GM19239 (cell line): ENCODE measurements around the gene ACTR6.
"Not testable (repeated sequence)": the region's sequence is repeated elsewhere in the genome, so short reads cannot be mapped to it uniquely, and the experiment has no call there.

ENCODE experiments used
- DNase-seq: peaks from one replicate; pipeline ENCODE4 v3.0.0; 2011; ENCODE audit warnings: low spot score; ENCODE audit not compliant: insufficient read length
- FAIRE-seq: peaks from 2 replicates; lab custom pipeline; 2011; peaks lifted over from hg19 to GRCh38; lab: Jason Lieb, UNC

Gene ACTR6

DNA sequence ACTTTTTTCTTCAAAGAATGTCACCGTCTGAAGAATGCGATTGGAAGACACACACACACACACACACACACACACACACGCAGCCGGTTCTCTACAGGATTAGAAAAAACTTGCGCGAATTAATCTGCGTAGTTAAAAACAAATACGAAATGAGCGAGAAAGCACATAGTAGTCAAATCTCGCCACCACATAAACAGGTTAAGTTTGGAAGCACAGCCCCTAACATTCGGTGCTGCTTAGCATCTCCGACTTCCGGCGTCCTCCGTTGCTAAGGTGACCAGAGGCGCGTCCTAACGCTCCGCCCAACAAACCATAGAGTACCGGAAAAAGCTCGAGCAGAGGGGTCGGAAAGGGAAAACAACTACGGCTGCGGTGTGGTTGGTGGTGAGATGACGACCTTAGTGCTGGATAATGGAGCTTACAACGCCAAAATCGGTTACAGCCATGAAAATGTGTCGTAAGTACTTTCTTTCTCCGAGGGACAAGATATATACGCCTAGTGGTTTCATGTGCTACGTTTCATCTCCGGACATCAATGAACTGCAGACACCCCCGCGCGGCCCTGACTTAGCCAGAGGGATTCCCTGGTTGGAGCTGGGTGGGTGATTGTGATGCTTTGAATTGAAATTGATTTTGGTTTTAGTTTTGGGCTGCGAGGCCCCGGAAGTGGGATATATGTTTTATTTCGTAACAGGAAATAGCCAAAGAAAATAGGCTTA, at the start of gene ACTR6:
Gene ACTR6, plus strand, starts transcription at position 353 of the 719 bp plus-strand sequence. Its CDS starts 37 bp downstream, at position 390.
- peak; percentile 58 for DNase-seq
- peak; percentile 99 for FAIRE-seq

DNA sequence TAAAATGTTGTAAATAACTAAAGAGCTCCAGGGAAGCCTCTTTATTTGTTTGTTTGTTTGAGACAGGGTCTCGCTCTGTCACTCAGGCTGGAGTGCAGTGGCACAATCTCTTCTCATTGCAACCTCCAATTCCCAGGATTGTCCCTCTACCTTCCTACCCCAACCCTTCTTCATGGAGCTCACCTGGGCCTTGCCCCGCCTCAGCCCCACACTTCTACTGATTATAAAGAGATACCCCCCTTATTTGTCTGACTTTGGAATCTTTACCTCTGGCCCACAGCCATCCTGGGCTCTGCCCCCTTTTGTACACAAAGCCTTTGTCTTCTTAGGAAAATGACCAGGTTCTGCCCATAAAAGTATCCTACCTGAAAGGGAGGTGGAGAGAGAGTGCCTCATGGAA, 48.8 kb upstream of the ACTR6 start:
- FAIRE-seq (no peak), DNase-seq (no peak)

DNA sequence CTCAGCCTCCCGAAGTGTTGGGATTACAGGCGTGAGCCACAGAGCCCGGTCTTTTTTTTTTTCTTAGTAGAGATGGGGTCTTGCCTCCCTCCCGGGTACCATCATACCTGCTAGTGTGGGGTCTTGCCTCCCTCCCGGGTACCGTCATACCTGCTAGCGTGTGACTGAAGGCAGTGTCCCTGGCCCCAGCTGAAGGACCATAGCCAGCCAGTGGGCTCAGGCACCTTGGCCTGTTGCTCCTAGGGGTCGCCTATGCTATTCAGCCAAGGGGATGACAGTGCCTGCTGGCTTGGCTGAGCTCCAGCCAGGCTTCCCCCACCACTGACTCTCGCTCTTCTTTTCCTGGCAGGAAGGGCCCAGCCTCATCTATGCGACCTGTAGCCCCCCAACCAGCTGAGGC, 47.5 kb upstream of the ACTR6 start:
- DNase-seq (no peak), FAIRE-seq (no peak)

DNA sequence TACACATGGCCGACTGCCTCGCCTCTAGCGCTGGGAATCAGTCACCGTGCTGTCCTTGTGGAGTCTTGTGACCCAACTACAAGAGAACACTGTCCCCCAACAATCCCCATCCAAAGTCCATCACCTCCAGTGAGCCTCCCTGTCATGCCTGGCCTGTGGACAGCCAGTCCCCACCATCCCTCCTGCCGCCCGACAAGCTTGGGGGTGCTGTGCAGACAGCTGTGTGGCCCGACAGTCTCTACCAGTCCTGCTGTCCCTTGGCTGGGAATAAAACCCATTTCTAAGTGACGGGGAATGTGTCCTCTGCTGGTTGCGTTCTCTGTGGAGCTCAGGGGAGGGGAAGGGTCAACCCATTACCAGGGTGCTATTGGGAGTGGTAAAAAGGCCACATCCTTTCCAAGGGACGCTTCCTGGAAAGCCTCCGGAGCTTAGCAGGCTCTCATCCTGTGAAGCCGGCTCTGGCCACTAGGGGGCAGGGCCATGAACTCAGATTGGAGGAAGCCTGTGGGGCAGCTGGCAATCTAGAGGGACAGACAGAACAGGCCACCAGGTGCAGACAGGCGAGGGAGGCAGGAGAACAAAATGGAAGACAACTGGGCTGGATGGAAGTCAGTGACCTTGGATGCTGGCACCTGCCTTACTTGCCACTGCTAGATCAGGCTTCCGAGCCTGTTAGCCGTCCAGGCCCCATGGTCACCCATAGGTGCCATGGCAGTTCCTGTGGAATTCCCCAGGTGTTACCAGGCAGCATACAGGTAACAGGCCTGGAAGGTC, 46.0 kb upstream of the ACTR6 start:
- FAIRE-seq, result peak; percentile 90
- DNase-seq, result peak; percentile 52

DNA sequence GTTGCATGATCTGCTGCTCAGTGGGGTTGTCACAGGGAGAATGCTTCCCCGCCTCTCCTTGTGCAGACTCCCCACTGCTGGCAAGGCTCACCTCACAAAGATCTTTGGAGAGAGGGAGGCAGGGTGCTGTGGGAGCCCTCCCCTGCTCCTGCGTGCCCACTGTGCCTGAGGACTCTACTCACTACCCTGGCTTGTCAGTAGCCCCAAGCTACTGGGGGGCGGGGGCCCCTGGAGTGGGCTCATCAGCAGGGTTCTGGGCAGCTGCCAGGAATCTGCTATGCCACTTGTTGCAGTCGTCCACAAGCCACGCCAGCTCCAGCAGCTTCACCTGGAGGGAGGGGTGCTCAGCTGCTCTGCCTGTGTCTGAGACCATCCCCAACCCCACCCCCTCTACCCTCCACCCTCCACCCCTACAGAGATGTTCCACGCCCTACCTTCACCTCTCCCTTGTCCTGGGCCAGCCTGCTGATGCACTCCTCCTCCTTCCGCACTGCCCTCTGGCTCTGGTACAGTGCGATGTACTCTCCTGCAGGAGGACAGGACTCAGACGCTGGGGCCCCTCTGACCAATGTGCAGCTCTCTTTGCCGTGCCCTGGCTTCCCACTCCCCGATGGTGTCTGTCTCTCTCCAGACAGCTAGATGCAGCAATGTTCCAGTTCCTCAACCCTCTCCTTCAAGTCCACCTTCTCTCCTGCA, 43.7 kb upstream of the ACTR6 start:
- DNase-seq (no peak), FAIRE-seq (no peak)

DNA sequence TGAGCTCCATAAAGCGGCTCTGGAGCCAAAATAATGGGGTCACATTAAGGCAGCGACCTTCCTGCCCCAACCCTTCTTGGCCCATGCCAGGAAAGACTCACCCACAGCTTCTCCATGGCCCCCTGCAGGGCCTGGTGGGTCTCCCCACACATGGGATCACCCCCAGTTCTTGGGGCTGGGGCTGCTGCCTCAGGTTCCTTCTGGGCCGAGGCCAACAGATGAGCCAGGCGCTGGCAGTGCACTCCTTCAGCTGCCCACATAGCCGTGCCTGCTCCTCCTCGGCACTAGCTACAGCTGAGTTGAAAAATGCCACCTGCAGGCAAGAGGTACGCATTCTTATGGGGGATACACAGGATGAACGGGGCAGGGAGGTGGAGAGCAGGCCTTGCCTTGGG, 43.2 kb upstream of the ACTR6 start:
- DNase-seq (no peak), FAIRE-seq (no peak)

DNA sequence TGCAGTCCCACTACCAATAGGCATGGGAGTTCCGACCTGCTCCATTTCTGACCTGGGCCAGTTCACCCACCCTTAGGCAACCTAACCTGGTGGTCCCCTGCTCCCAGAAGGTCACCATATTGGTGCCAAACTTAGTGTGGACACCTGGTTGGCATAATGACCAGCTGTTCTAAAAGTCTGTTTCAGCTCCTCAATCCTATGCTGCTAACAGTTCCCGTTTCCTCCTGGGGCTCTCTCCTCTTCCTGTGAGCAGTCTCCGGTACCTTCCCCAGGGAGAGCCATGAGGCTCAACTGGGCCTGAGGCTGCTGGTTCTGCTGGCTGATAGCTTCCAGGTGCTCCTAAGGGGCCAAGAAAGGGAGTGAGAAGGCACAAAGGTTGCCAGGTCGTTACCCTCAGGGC, 42.1 kb upstream of the ACTR6 start:
- FAIRE-seq, result no peak

DNA sequence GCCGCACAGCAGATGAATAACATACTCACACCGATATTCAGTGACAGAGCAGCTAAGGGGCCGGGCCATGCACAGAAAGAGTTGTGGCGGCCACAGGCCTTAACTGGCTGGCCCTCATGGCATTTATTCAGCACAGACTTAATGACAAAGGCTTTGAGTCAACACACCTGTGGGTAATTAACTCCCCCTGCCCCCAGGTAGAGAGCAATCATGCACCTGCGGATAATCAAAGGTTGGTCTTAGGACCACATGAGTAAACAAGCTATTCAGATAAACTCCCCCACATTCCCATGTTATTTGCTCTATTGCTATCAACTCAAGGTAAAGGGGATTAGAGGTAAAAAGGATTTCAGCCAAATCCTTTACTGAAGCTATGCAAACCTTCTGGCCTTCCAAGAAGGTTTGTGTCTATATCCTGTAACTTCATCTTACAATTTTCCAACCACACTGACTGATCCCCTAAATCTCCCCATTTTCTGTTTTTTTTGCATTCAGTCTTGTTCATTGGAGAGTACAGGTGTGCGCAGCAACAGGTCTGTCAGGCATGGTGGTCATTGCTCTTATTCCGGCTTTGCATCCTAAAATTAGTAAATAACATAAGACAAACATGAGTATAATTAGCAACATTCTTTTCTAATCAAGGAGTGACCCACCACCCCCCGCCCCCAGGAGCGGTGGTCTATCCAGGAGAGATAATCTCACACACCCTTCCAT, 41.1 kb upstream of the ACTR6 start:
- DNase-seq, result no peak
- no peak for FAIRE-seq

More for the DNA sequence above, 42.1 kb upstream of the ACTR6 start:
- no peak for DNase-seq

DNA sequence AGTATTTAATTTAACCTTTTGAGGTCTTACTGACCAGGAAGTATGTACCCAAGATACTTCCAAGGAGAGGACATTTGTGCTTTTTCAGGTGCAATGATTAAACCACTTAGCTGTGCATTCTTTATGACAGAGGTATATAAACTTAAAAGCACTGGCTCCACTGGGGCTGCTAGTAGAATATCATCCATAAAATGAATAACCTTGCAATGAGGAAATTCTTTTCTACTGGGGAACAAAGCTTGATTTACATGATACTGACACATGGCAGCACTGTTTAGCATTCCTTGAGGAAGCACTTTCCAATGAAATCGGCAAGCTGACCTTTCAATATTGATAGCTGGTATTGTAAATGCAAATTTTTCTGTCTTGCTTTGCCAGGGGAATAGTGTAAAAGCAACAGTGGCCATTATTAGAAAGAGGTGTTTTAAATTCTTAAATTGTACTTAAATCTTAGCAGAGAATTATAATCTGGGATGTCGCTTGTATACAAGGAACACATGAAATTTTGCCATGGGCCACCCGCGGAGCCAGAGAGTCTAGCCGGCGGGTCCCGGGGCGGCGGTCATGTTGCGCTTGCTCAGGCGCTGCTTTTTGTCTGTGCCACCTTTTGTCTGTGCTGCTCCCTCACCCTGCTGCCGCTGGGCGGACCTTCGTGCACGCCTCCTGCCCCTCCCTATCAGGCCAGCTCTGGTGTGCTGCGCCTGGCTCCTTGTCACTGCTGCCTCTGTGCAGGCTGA, 37.0 kb upstream of the ACTR6 start:
- DNase-seq, result peak; percentile 71
- peak; percentile 91 for FAIRE-seq

DNA sequence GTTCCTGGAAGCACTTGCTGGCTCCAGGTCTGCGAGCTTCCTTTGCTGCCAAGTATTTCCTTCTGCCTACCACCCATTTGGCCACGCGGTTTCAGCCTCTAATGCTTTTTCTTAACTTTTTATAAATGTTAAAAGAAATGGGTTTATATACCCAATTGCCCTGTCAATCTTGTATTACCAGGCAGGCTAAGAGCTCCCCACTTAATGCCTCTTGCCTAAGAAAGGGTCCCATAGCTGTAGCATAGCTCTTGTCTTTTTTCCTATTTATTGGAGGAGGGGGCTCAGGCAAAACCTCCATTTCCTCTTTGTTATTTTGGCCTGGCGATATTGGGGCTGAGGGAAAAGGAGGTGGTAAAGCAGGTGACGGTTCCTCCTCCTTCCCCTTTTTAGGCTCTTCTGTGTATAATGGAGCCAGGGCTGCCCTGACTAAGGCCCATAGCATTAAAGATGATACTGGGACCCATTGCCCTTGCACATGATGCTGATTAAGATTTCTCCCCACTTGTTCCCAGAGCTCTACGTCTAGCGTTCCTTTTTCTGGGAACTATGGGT, 36.4 kb upstream of the ACTR6 start:
- FAIRE-seq, result no peak
- no peak for DNase-seq

DNA sequence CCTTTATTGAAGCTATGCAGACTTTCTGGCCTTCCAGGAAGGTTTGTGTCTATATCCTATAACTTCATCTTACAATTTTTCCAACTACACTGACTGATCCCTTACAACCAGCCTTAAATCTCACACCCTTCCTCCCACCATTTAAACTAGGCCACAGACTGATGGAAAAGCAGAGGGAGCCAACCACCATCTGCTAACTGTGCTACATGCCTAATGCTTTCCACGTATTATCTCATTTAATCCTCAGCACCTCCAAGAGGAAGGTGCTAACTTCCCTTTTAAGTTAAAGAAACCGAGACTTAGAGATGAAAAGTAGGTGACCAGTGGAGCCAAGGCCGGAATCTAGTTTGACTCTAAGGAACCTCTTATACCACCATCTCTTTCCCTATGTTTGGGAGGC, 35.3 kb upstream of the ACTR6 start:
- DNase-seq, result no peak
- FAIRE-seq, result no peak

DNA sequence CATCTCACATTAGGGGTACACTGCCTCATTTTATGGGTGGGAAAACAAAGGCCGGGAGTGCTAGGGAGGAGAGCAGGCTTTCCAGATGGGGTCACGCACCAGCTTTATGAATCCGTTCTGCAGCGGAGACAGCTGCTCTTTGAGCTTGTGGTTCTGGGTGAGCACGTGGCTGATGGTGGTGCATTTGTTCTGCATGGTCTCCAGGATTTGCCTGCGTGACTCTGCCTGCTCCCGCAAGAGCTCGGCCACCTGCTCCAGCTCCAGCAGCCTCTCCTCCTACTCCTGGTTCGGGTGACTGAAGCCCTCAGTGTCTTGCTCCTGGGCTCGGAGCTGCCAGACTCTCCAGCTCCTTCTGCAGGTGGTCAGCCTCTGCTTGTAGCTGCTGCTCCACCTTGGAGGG, 34.4 kb upstream of the ACTR6 start:
- DNase-seq (no peak), FAIRE-seq (no peak)

DNA sequence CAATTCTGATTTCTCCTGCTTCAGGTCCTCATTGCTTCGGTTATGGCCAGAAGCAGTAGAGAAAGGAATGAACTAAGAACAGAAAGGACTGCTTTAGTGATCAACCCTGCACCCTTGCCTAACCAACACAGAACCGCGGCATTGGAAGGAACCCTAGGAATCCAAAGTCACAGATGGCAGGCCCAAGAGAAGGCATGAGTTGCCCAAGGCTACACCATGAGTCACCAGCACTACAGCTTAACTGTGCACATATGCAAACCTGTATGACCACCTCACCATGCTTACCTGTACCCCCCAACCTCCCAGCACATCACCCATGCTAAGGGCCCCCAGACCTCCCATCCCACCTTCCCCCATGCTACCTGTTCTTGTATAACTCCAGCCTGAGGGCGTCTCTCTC, 32.1 kb upstream of the ACTR6 start:
- no peak for DNase-seq
- no peak for FAIRE-seq

DNA sequence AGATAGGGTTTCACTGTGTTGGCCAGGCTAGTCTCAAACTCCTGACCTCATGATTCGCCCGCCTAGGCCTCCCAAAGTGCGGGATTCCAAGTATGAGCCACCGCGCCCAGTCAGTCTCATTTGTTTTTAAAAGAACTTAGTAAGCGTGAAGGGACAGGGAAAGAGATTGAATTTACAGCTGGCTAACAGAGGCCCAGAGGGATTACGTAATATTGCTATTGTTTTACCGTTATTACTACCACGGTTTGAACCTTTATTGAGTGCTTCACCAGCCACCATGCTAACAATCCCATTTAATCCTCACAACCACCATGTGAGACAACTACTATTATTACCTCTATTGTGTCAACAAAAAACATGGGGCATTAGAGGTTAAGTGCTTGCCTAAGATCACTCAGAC, 31.3 kb upstream of the ACTR6 start:
- DNase-seq, result no peak

DNA sequence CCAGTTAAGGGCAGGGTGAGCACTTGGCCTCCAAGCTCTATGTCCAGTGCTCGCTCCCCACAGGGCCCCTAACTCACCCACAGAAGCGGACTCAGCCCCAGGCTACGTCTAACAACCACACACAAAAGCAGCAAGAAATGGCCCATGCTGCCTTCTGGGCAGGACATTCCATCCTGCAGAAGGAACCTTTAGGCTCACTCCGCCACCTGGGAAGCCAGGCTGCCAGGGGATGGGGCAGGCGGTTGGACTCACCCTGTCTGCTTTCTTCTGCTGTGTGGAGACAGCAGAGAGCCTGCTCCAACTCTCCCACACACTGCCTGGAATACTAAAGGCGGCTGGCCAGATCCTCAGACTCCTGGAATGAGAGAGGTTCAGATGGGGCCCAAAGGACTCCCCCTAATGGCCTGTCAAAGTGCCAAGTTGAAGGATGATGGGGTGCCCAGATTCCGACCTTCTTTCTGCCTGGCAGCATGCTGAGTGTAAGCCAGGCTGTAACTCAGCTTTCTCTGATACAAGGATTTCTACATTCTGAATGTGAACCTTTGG, 30.2 kb upstream of the ACTR6 start:
- DNase-seq (no peak), FAIRE-seq (no peak)

More for the DNA sequence above, 31.3 kb upstream of the ACTR6 start:
- FAIRE-seq, result no peak

DNA sequence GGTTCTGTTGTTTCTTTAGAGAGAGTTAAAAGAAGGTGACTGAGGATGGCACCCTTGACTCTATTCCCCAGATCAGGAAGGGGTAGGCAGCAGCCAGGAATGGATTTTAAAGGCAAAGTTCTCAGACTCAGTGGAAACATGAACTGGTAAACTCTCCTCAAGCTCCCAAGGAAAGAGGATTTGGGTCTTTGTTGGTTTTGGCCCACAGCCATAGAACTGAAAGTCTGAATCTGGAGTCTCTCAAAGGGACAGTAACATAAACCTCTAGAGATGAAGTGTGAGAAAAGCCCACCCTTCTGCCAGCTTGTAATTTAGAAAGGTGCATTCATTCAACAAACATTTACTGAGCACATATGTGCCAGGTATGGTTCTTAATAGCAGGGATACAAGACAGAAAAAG, 29.4 kb upstream of the ACTR6 start:
- no peak for FAIRE-seq
- DNase-seq, result no peak

DNA sequence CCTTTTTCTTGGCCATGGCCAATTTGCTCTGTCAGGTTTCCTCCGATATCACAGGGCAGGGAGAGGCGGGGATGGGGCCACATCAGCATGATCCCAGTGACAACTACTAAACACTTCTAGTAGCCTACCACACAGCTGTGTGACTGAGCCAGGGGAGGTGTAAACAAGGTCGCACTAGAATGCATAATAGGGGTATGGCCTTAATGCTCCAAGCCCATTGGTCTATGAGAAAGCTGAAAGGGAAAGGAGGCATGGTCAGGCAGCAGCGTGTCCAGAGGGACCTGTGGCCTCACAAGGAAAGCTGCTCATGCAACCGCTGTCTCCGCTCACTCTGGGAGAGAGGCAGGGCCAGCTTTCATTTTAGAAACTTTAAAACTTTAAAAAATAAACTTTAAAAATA, 27.5 kb upstream of the ACTR6 start:
- FAIRE-seq, result no peak
- DNase-seq, result no peak

DNA sequence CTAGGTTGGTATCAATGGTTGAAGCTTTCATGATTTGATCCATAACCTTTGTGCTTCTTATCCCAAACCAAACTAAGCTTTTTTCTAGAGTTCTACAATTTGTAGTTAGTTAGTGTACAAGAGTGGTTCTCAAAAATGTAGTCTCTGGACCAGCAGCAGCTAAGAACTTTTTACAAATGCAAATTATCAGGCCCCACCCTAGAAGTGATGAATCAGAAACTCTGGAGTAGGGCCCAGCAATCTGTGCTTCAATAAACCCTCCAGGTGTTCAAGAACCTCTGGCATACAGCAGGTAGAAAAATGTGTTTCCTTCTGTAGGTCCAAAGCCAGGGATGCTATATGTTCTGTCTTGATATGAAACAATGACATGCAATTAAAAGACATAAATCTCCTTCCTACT, 26.1 kb upstream of the ACTR6 start:
- FAIRE-seq, result no peak
- DNase-seq, result no peak

DNA sequence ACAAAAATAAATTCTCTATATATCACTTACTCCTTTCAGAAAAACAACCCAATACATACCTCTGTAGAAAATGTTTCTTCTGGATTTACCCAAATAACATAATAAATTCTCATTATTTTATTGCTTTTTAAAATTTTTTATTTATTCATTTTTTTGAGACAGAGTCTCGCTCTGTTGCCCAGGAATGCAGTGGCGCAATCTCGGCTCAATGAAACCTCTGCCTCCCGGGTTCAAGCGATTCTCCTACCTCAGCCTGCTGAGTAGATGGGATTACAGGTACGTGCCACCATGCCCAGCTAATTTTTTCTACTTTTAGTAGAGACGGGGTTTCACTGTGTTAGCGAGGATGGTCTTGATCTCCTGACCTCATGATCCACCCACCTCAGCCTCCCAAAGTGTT, 24.1 kb upstream of the ACTR6 start:
- FAIRE-seq, DNase-seq: not testable (repeated sequence)
